Stimulated activated CD4-positive, alpha-beta T cell treated with anti-CD3 and anti-CD28 coated beads, TNF-alpha, amount 100 ng/mL, for 24 hours (primary cell): ENCODE results near the gene EMC7.
A peak's percentile ranks its signal among the peaks of the same experiment; 100 is the strongest.

Experiments
- DNase-seq, 3 experiments: peaks; one replicate each; pipeline ENCODE4 v3.0.0-alpha.2; 2020; ENCODE audit warnings: low read depth in 3 of 3

Gene EMC7

DNA sequence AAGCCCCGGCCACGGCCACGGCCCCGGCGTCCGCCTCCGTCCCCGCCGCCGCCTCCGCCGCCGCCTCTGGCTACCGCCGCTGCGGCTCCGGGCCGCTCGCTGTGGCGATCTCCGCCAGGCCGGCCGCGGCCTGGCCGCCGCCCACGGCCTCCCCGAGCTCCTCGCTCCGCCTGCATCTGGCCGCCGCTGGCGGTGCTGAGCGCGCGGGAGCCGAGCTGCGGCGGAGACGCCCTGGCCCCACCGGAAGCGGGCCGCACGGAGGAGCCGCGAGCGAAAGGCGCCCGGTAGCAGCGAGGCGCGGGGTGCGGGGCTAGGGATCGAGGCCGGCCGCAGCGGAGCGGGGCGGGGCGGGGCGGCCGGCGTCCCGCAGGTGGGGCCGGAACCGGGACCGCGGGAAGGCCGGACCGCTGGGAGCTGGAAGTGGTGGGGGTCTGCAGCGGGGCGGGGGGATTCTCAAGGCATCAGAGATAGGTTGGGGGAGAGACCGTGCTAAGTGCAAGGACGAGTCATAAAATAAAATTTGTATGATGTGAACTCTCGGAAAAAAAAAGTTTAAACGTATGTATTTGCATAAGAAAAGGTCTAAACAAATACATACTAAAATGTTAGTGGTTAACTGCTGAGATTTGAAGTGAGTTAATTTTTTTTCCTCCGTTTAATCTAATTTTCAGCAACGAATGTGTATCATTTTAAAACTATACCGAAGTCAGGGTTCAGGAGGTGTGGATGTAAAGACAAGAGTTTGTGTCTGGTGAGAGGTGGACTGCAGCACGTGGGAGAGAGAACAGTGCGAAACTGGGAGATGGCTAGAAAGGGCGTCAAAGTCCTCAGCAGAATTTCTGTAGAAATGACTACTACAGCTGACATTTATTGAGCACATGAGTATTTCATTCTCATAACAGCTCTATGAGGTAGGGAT, 62.5 kb downstream of the EMC7 start, which contains the start of gene AVEN:
Gene AVEN (minus strand): TSS at position 334 of the 919 bp plus-strand sequence. CDS start 158 bp downstream, at position 176.
- DNase-seq: peak; percentile 31 to 53 (median 32)

DNA sequence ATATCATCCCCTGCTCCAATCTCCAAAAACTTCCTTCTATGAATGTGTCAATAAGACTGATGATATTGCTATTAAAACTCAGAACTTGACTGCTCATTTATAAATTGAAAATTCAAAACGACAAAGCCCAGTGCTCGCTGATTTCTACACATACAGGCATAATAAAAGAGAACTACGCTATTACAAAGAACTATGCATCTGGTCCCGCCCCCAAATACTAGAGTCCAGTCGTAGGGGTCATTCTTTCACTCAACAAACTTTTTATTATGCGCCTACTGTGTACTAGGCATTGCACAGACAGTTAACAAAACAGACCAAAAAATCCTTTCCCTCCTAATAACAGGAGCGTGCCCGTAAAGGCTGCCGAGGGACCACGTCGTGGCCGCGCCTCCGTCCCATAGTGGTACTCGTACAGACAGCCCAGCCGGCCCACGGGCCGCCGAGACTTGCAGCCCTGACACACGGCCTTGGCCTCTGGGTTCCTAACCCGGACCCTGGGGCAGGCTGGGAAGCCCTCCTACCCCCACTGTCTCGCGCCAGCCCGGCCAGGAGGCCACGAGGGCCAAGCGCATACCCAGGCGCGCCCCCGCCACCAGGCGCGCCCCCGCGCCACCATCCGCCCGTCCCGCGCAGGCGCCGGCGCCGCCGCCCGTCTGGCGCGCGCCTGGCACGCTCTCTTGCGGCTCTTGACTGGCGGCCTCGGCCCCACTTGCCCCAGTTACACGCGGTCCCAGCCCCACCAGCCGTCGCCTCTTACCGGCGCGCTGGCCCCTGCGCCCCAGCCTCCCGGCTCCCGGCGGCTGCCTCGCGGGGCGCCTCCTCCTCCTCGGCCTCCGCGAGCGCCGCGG, 63.4 kb downstream of the EMC7 start:
- peak; percentile 49 to 68 (median 49) for DNase-seq
